Transverse colon (tissue), 4 donors: ENCODE results near the gene WFDC1. TPM values are rescaled to one million over a fixed set of nuclear protein-coding genes. Genes with fewer than 3 reads are reported as not detected.

Experiments used
- DNase-seq: peaks from one replicate; pipeline ENCODE4 v3.0.0-alpha.2; 2019
- H3K27ac ChIP-seq, 4 donors: fragments of 200-600 bp; sonication (generic); 2 replicates each; pipeline ENCODE4 v1.5.1; 2016 to 2018; ENCODE audit warnings: inconsistent platforms in 4 of 4
- H3K27me3 ChIP-seq: fragments of 200-600 bp; sonication (generic); 2 replicates; pipeline ENCODE4 v1.5.1; 2017; ENCODE audit warnings: inconsistent platforms
- H3K36me3 ChIP-seq, 4 donors: fragments of 200-600 bp; sonication (generic); 2 replicates each; pipeline ENCODE4 v1.5.1; 2017 to 2019; ENCODE audit warnings: inconsistent platforms in 4 of 4
- H3K4me1 ChIP-seq, 4 donors: fragments of 200-600 bp; sonication (generic); 2 replicates each; pipeline ENCODE4 v1.5.1; 2017 to 2020; ENCODE audit warnings: inconsistent platforms in 4 of 4
- H3K4me3 ChIP-seq, 4 donors: fragments of 200-600 bp; sonication (generic); 1 replicate in 1 of 4; 2 replicates in 3 of 4; pipeline versions ENCODE4 v1.5.1 to v1.6.1; 2017 to 2019; ENCODE audit warnings: inconsistent platforms in 4 of 4
- H3K9me3 ChIP-seq, 2 donors: fragments of 200-600 bp; sonication (generic); 2 replicates each; pipeline ENCODE4 v1.5.1; 2017 to 2019; ENCODE audit warnings: inconsistent platforms in 2 of 2
- CTCF ChIP-seq, 5 experiments: fragments of 200-600 bp in 3 of 5; fragments of 450-650 bp in 2 of 5; sonication (generic) in 3 of 5; IDR thresholded peaks; 1 replicate in 2 of 5; 2 replicates in 3 of 5; pipeline ENCODE4 v1.5.1; 2016 to 2017; ENCODE audit warnings: antibody characterized with exemption in 5 of 5, inconsistent platforms in 3 of 5, mild to moderate bottlenecking in 2 of 5, moderate library complexity in 1 of 5
- EP300 ChIP-seq: sonication (generic); formaldehyde crosslinking; IDR thresholded peaks from one replicate; pipeline ENCODE4 v1.6.1; 2017; ENCODE audit warnings: antibody characterized with exemption, low read depth
- POLR2A ChIP-seq: fragments of 450-650 bp; IDR thresholded peaks from one replicate; pipeline ENCODE4 v1.6.1; 2016; ENCODE audit warnings: antibody characterized with exemption, mild to moderate bottlenecking, moderate library complexity
- POLR2AphosphoS5 ChIP-seq, 3 donors: sonication (generic); formaldehyde crosslinking; IDR thresholded peaks; one replicate each; pipeline ENCODE4 v1.6.1; 2016; ENCODE audit warnings: antibody characterized with exemption in 3 of 3
- WGBS, 2 donors: methylation state at CpG; one replicate each; pipeline ENCODE4 v1.1.5; 2018; ENCODE audit warnings: low coverage in 1 of 2; 5-methylcytosine and 5-hydroxymethylcytosine counted together
- in situ Hi-C, 4 donors: fragments of 200-750 bp; cut with MboI; loops; one replicate each; pipeline versions ENCODE4 v1.15.0 to v1.15.1; 2017; ENCODE audit warnings: low sequenced_read_pairs in 3 of 4, low pct_ligation_motif_present in 1 of 4, low pct_unique_long_range_greater_than_20kb in 1 of 4
- intact Hi-C: fragments of 100-400 bp; cut with DNase I; formaldehyde crosslinking; loops from one replicate; pipeline ENCODE4 v1.15.1; 2023; ENCODE audit warnings: low total_unique reads
- total RNA-seq, 4 donors: library from RNA; depleted of rRNA; stranded (reverse); fragments of >200 nt; gene quantifications; one replicate each; pipeline ENCODE4 v1.1.0, GENCODE V29; 2016

WFDC1 gene
- total RNA-seq, 4 donors from 2014 or later: 5.6 to 91.3 (median 7.0) TPM

GRCh38 chr16:84292011-84292410 lies 2.7 kb upstream of the WFDC1 start:
- Histone ChIP-seq H3K27me3 (peaks cover 9% of the 10 kb centered on the region), H3K4me3 (no peak overlapping the region), H3K4me1 (peaks cover 7 to 27% (median 10%) of the 10 kb centered on the region in 4 donors), H3K36me3 (no peaks in the 10 kb centered on the region), H3K9me3 (no peaks in the 10 kb centered on the region), H3K27ac (peak overlapping the region; percentile 44 to 85 (median 82))
- 42 to 68% methylated on average over 2 to 10 of the region's 10 CpGs for WGBS, 2 donors
- TF ChIP-seq POLR2A: no peak
- no peak for TF ChIP-seq CTCF (IDR thresholded peaks at IDR 0.05)
- TF ChIP-seq EP300: no peak
- TF ChIP-seq POLR2AphosphoS5 (IDR thresholded peaks at IDR 0.05): no peak
- intact Hi-C loops: no loop called here
- DNase-seq: no peak
- in situ Hi-C loops: no loop called here

GRCh38 chr16:84293406-84293805 lies 1.3 kb upstream of the WFDC1 start:
- in situ Hi-C loops (no loop called here), intact Hi-C loops (no loop called here)
- Histone ChIP-seq H3K4me1 (peaks cover 7 to 22% (median 13%) of the 10 kb centered on the region in 4 donors), H3K4me3 (no peak overlapping the region), H3K27me3 (peaks cover 9% of the 10 kb centered on the region), H3K27ac (peak overlapping the region; percentile 14 to 85 (median 82)), H3K36me3 (no peaks in the 10 kb centered on the region), H3K9me3 (no peaks in the 10 kb centered on the region)
- 96% methylated on average over 5 of the region's 5 CpGs; no CpG with 5 or more reads in 1 of the 2 donors for WGBS, 2 donors
- TF ChIP-seq EP300: no peak
- DNase-seq: no peak

GRCh38 chr16:84294117-84294516 lies 561 bp upstream of the WFDC1 start:
- peaks cover 7 to 22% (median 14%) of the 10 kb centered on the region in 4 donors for H3K4me1 ChIP-seq
- TF ChIP-seq POLR2AphosphoS5 (IDR thresholded peaks at IDR 0.05): no peak
- TF ChIP-seq POLR2A: no peak
- no peak for TF ChIP-seq CTCF (IDR thresholded peaks at IDR 0.05)
- TF ChIP-seq EP300: no peak
- H3K27me3 ChIP-seq: peaks cover 9% of the 10 kb centered on the region
- no peak for DNase-seq
- no peak overlapping the region for H3K4me3 ChIP-seq
- in situ Hi-C loops (no loop called here), intact Hi-C loops (no loop called here)
- H3K36me3 ChIP-seq: no peaks in the 10 kb centered on the region
- H3K9me3 ChIP-seq: no peaks in the 10 kb centered on the region
- H3K27ac ChIP-seq: peak overlapping the region; percentile 80 to 85 (median 82)
- whole genome bisulfite sequencing, 2 donors: 46% methylated on average over 10 of the region's 10 CpGs; no CpG with 5 or more reads in 1 of the 2 donors

- Histone ChIP-seq H3K4me1 (peaks cover 9 to 27% (median 14%) of the 10 kb centered on the region in 4 donors), H3K27ac (peak overlapping the region; percentile 80 to 85 (median 82)), H3K4me3 (peak overlapping the region in 2 of 4 donors; percentile 31 to 38), H3K36me3 (no peaks in the 10 kb centered on the region), H3K27me3 (peaks cover 9% of the 10 kb centered on the region), H3K9me3 (no peaks in the 10 kb centered on the region)
- 45% methylated on average over 14 of the region's 14 CpGs; no CpG with 5 or more reads in 1 of the 2 donors for WGBS, 2 donors
- intact Hi-C loops (no loop called here), in situ Hi-C loops (no loop called here)
- no peak for DNase-seq
- TF ChIP-seq CTCF (IDR thresholded peaks at IDR 0.05) (no peak), EP300 (no peak), POLR2AphosphoS5 (IDR thresholded peaks at IDR 0.05) (no peak), POLR2A (no peak)
Measured at GRCh38 chr16:84295203-84295860, 654 bp downstream of the WFDC1 start.
